NCI-H1417 (cell line): Measurements from ENCODE around the gene ERV3-1.
"Not testable (repeated sequence)": the region's sequence is repeated elsewhere in the genome, so short reads cannot be mapped to it uniquely, and the experiment has no call there.

Experiments
- DNase-seq, 3 experiments: peaks; one replicate each; lab custom pipeline; 2025; lab: John Stamatoyannopoulos, UW

The ERV3-1 gene

DNA sequence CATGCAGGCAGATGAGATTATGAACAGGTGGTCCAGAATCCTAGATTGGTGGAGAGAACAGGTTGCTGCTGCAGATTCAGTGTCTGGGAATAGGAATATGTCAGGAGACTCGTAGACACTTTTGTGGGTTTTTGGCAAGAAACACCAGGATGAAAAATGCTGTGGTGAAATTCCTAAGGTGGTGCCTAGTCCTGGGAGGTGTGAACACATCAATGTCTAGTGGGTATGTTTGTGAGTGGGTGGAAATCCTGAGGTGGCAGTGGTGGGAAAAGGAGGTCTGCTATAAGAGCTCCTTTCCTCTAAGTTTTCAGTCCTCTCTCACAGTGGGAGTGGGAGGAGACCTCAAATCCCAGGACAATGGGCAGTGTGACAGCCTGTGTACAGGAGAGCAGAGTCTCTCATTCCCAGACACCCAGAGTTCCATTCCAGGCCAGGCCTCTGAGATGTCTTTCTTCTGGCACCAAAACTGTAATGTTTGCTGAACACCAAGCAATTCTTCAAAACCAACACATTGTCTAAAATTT is 5.1 kb downstream of the ERV3-1 start:
- no peak for DNase-seq

DNA sequence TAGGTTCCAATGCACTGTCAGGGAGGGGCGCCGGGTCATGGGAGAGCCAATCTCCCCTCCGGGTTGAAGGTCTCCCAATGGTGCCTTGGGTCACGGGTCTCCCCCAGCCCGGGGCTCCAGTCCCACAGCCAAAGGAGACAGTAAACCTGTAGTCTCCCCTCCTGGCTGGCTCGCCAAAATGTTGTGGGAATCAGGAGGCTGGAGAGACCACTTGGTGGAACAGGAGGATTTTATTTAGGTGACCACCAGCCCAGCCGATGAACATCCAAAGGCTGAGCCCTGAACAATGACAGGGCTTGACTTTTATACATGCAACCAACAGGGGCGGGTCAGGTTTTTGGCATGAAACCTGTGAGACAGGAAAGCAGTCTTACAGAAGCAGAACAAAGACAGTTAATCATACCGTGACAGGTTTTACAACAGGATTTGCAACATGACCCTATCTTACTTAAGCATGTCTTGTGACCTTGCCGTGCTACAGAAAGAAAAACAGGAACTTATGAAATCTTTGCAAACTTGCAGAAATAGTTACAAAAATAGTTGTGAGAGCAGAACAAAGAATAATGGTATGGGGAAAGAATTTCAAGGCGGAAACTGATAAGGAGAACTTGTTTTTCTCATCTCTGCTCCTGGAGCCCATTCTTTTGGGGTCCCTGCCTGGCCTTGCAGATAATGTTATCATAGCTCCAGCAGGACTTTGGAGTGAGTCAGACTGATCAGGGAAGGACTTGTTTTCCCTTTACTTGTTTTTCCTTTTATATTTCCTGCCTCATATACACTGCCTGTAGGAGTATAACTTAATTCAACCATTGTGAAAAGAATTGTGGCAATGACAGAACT is 7.1 kb downstream of the ERV3-1 start:
- DNase-seq, result no peak

DNA sequence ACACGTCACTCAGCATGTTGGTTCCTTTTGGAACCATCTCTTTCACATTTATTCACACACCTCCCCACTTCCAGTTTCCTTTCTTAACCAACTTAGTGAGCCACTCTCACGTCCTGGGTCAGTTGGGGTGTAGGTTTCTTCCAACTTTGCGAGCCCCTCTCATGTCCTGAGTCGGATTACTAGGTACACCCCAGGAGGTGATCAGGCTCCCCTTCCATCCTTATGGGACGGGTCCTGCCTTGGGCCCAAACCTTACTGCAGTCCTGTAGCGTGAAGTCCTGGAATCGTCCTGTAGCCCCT is 7.7 kb downstream of the ERV3-1 start:
- DNase-seq, result no peak

DNA sequence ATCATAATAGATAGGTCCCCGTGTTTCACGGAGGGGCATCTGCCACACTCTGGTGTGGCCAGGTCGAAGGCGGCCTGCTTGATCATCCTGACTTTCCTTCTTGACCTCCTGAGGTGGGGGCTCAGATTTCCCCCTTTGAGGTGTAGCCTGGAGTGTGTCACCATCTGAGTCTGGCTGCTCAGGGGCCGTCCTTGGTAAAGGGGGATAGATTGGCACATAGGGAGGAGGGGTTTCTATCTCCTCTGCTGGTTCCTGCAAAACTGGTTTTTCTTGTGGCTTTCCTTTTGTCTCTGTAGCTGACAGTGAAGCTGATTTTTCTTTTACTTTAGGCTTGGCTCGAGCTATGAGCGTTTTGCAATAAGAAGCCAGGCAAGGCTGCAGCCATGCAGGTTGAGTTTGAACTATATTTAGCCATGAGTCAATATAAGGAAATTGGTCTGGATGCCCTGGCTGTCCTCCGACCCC is 8.5 kb downstream of the ERV3-1 start:
- DNase-seq, result peak in 1 of 3 experiments; percentile 11

DNA sequence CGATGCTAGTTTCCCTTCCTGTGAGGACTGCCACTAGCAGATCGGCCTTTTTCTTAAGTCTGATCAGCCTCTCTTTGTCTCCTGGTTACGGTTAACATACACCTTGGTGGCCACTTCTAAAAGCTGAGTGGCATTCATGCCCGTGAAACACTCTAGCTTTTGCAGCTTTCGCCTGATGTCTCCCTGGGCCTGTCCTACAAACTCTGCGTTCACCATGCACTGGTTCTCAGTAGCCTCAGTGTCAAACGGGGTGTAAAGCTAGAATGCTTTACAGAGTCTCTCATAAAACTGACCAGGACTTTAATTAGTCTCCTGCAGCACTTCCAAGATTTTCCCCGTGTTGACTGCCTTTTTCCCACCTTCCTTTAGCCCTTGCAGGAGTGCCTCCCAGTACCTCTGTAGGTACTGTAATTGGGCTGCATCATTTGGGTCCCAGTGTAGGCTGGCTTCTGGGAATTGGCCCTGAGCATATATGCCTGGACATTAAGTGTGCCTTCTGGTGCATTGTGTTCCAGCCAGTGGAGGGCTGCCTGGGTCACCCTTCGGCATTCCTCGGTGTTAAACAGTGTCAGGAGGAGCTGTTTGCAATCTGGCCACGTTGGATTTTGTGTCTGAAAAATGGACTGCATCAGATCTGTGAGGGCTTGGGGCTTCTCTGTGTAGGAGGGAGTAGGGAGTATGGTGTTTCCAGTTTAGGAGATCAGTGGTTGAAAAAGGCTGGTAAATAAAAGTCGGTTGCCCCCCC is 9.2 kb downstream of the ERV3-1 start:
- no peak for DNase-seq

DNA sequence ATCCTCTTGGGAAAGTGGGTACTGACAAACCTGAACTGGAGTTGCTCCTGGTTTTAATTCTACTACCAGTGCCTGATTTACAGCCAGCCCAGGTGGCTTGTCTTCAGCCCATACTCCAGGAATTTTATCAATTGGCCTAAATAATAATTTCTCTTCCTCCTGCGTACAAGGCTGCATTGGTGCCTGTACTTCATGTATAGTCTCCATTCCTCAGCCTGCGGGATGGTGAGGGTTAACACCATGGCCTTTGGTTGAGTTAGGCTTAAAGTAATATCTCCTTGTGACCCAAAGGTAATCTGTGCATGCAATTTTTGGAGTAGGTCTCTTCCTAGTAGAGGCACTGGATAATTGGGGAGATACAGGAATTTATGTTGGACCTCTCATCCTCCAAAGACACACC is 10.2 kb downstream of the ERV3-1 start:
- no peak for DNase-seq

DNA sequence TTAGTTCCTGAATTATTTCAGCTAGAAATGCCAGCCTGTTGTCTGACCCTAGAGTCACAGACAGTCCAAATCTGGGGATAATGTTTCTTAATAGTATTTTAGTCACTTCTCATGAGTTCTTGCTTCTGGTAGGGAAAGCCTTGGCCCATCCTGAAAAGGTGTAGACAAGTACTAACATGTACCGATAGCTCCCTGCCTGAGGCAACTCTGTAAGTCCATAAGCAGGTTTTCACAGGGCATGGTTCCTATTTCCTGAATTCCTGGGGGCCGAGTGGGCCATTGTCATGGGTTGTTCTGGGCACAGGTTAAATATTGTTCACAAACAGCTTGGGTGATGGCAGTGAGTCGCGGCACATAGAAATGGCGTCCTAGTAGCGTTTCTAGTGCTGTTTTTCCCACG is 12.6 kb downstream of the ERV3-1 start:
- DNase-seq, result no peak

DNA sequence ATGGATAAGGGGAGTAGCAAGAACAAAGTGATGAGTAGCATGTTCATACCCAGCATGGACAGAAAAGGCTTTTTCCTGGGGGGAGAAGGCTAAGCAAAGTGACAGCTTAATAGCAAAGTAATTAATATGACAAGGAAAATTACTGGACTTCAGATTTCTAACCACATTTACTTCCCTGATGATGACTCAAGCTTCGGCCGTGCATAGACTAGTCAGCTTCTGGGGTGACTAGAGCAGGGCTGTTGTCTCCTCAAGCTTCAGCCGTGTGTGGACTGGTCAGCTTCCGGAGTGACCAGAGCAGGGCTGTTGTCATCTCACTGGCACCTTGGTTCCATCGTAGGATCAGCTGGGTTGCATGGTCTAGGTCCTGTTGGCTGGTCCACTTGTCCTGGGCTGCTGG is 13.5 kb downstream of the ERV3-1 start:
- DNase-seq, result no peak

DNA sequence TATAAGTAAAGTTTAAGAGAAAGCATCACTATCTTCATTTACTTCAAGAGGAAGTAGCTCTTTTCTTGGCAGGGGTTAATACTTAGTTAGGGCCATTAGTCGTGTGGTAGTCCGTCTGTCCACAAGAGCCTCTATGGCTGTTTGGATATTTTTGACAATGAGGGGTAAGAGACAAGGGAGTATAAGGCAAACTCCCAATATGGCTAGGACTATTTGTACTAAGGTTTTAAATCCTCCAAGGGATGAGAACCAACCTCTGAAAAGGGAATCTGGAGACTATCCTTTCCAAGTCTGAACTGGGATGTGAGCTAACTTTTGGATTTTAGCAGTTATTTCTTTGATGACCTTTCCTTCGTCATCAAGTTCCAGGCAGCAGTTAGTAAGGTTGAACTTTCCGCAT is 15.6 kb downstream of the ERV3-1 start, which contains the start of gene ZNF117:
Gene ZNF117 (minus strand): TSS at position 101 of the 400 bp plus-strand sequence.
- DNase-seq, result no peak

DNA sequence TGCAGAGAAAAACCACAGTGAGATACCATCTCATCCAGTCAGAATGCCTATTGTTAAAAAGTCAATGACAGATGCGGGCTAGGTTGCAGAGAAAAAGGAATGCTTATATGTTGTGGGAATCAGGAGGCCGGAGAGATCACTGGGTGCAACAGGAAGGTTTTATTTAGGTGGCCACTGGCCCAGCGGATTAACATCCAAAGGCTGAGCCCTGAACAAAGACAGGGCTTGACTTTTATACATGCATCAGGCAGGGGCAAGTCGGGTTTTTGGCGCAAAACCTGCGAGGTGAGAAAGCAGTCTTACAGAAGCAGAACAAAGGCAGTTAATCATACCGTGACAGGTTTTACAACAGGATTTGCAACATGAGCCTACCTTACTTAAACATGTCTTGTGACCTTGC is 16.3 kb downstream of the ERV3-1 start:
- peak in 1 of 3 experiments; percentile 8 for DNase-seq

DNA sequence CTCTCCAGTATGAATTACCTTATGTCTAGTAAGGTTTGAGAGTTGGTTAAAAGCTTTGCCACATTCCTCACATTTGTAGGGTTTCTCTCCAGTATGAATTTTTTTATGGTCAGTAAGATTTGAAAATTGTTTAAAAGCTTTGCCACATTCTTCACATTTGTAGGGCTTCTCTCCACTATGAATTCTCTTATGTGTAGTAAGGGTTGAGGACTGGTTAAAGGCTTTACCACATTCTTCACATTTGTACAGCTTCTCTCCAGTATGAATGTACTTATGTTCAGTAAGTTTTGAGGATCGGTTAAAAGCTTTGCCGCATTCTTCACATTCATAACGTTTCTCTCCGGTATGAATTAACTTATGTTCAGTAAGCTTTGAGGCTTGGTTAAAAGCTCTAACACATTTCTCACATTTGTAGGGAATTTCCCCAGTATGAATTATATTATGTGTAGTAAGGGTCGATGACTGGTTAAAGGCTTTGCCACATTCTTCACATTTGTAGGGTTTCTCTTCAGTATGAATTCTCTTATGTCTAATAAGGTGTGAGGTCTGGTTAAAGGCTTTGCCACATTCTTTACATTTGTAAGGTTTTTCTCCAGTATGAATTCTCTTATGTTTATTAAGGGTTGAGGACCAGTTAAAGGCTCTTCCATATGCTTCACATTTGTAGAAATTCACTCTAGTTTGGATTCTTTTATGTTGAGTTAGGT is 27.8 kb downstream of the ERV3-1 start:
- no peak for DNase-seq

DNA sequence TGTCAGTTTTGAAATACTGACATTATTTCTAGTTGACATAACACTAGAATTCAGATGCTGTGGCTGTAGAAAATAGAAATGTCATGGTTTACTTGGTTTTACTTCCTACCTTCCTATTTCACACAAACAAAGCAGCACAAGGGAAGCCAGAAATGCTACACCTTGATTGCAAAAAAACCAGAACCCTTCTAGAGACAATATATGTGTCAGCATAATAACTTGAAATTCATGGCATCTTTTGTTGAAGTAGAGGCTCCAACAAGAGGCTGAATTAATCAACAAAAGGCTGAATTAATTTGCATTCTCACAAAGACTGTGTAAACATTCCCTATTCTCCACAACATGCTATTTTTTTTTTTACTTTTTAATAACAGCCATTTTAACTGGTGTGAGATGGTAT is 40.9 kb downstream of the ERV3-1 start:
- peak in 1 of 3 experiments; percentile 53 for DNase-seq

DNA sequence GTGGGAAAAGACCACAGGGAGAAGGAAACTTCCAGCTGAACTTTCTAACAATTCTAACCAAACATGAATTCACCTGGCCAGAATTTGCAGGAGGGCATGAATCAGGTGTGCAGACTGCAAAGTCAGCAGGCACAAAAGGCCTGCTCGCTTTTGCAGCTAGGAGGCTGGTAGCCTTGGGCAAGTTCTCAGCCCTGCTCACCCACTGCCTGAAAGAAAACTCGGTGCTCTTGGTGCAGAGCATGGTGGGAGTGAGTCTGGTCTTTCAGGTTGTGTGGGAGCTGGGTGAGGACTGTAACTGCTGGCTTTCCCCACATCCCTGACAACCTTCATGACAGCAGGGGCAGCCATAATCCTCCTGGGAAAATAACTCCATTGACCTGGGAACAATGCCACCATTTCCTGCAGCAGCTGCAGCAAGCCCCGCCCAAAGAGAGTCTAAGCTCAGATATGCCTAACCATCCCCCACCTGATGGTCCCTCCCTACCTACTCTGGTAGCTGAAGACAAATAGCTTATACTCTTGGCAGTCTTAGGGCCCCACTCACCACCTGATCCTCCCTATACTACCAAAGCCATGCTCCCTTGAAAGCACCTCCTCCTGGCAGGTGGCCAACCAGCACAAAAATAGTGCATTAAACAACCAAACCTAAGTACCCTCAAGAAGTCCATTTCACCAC is 47.3 kb downstream of the ERV3-1 start:
- DNase-seq, result peak; percentile 36 to 89 (median 75)

DNA sequence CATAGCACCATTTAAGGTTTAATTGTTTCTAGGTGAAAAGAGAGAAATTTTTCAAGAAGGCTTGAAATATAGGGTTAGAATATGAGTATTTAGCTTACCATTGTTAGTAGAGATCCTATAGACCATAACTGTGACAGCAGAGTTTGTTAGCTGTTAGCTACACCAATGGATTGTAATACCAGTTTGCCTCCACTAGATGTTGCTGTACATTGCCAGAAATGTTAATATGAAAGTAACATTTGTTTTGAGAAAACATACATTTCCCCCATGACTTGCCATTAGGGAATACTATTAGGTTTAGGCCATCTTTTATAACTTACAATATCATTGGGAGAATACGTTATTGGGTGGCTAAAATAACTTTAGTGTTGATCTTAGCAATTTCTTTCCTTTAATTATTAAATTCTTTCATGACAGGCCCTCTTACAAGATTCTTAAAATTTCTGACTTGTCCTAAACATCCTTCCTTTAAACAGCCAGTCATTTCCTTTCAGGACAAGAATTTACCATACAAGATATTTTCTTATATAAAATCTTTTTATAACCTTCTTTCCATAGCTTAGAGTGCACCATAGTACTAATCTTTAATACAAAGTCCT is 55.1 kb downstream of the ERV3-1 start:
- peak; percentile 29 to 77 (median 72) for DNase-seq

DNA sequence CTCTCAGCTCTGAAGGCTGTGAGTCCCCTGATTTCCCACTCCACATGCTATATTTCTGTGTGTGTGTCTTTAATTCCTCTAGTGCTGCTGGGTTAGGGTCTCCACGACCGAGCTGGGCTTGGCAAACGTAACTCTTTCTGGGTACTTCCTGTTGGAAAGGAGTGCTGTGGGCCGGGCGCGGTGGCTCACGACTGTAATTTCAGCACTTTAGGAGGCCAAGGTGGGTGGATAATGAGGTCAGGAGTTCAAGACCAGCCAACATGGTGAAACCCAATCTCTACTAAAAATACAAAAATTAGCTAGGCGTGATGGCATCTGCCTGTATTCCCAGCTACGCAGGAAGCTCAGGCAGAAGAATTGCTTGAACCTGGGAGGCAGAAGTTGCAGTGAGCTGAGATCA is 55.8 kb downstream of the ERV3-1 start:
- not testable (repeated sequence) for DNase-seq

DNA sequence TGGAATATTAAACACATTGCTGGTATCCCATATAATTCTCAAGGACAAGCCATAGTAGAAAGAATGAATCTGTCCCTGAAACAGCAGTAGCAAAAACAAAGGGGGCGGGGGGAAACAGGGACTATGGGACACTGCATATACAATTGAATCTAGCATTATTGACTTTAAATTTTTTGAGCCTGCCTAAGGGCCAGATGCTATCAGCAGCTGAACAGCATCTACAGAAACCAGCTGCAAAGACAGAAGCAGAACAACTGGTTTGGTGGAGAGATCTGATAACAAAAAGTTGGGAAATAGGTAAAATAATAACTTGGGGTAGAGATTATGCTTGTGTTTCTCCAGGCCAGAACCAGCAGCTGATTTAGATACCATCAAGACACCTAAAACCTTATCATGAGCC is 57.7 kb downstream of the ERV3-1 start:
- not testable (repeated sequence) for DNase-seq

DNA sequence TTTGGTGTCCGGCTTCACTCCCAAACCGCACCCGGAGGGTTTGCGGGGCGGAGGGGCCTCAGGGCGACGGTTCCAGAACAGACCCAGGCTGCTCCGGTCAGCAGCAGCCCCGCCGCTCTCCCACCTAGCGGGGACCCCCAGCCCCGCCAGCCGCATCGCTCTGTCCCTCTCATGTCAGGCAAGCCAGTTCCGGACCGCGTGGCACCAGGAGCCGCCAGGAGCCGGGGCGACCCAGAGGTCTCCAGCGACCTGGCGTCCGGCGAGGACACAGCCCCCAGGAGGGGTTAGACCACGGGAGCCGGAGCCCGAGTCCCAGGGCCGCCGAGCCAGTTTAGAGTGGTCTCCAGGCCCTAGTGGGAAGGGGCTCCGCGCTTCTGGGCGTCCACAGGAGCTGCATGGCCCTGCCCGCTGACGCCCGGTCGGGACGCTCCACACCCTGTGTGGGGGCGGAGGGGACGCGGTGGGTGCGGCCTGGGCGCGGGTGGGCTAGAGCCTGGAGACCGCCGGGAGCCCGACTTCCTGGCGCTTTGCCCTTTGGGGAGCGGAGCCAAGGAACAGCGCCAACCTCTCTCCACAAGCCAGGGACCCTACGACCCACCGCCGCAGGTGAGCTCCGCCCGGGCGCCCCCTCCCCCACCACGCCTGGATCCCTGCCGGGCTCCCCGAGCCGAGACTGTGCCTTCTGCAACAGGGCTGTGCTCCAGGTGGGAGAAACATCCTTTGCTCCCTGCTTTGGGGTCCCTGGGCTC is 59.1 kb downstream of the ERV3-1 start:
- peak in 2 of 3 experiments; percentile 61 to 71 for DNase-seq

DNA sequence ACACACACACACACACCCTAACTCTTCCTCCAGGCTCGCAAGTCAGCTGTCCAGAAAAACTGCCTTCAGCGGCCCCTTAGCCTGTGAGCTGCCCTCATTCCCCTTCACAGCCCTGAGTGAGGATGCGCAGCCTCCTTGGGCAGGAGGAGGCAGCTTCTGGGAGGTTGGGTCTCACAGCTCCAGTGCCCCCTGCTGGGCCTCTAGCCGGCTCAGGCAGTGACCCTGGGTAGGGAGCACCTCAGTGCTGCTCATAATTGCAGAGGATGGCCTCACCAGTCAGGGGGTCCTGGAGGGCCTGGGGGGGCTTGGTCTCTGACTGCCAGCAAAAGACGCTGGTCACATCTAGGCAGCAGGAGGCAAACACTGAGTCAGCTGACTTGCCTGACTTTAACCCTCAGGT is 59.7 kb downstream of the ERV3-1 start:
- peak; percentile 37 to 61 (median 52) for DNase-seq

DNA sequence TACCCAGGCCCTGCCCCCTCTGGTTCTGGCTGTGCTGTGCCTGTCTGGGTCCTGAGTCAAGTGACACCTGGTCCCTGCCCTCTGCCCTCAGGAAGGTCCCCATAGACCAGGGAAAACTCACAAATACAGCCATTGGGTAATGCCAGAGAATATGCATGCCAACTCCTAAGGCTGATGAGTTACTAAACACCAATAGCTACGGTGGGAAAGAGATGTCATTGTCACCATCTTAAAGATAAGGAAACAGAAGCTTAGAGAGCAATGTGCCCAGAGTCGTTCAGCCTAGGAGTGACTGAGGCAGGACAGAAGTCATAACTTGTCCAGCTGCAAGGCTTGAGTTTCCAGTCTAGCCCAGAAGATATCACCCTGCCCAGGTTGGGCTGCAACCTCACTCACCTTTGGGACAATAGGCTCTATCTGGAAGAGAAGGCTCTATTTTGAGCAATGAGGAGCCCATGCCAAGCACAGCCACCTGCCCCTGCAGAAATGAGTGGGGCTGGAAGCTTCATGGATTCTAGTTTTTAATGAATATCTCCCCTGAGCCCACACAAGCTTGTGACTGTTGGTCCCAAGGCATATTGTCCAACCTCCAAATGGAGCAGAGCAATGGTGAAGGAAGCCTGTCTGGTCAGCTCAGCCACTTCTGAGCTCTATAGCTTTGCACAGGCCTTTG is 60.8 kb downstream of the ERV3-1 start:
- DNase-seq, result peak in 1 of 3 experiments; percentile 15
